IMR-90 (cell line): ENCODE measurements around the gene PLA2G2F. TPM values are rescaled to one million over a fixed set of nuclear protein-coding genes. Genes with fewer than 3 reads are reported as not detected.

Experiments
- ATAC-seq: fragments of 200-7000 bp; cut with Tn5 transposase; 2 replicates; pipeline ENCODE4 v1.9.1; 2020; ENCODE audit warnings: low read depth, mild to moderate bottlenecking, moderate library complexity
- BruUV-seq: library from RNA; stranded (reverse); fragments of 400-500 nt; replicated peaks from 2 replicates; lab custom pipeline; 2021; lab: Mats Ljungman, UMichigan
- CTCF ChIA-PET: fragments of 300-600 bp; formaldehyde crosslinking; extraction: SDS; loops from one replicate; lab custom pipeline; 2021; ENCODE audit warnings: antibody characterized with exemption; lab: Yijun Ruan, JAX
- POLR2A ChIA-PET: fragments of 300-600 bp; sonication (Branson Sonifier 250); formaldehyde crosslinking; loops from one replicate; lab custom pipeline; 2022; ENCODE audit warnings: antibody characterized with exemption; ENCODE audit not compliant: unreplicated experiment; lab: Charles Lee
- DNase-seq: peaks from one replicate; pipeline ENCODE4 v3.0.0; 2013
- H2AFZ ChIP-seq: replicated peaks from 2 replicates; pipeline ENCODE3; 2013; ENCODE audit warnings: low read length, mild to moderate bottlenecking; ENCODE audit not compliant: poor library complexity
- H2AK5ac ChIP-seq: 2 replicates; pipeline ENCODE4 v1.6.1; 2013; ENCODE audit warnings: low read depth, low read length, inconsistent platforms
- H2AK9ac ChIP-seq: replicated peaks from 2 replicates; pipeline ENCODE3; 2013; ENCODE audit warnings: mild to moderate bottlenecking, low read depth, low read length, moderate library complexity; ENCODE audit not compliant: poor library complexity
- H2BK120ac ChIP-seq: 2 replicates; pipeline ENCODE4 v1.6.1; 2013; ENCODE audit warnings: low read depth, low read length, inconsistent platforms
- H2BK15ac ChIP-seq: 3 replicates; pipeline ENCODE4 v1.6.1; 2013; ENCODE audit warnings: low read depth, low read length, inconsistent platforms
- H2BK20ac ChIP-seq: 2 replicates; pipeline ENCODE4 v1.6.1; 2013; ENCODE audit warnings: low read depth, mild to moderate bottlenecking, inconsistent platforms, low read length, moderate library complexity
- H2BK5ac ChIP-seq: 2 replicates; pipeline ENCODE4 v1.6.1; 2013; ENCODE audit warnings: mild to moderate bottlenecking, low read depth, low read length, inconsistent platforms; ENCODE audit not compliant: poor library complexity, severe bottlenecking
- H3K14ac ChIP-seq: replicated peaks from 2 replicates; pipeline ENCODE4 v1.6.1; 2013; ENCODE audit warnings: low read depth, low read length, inconsistent platforms
- H3K18ac ChIP-seq: 2 replicates; pipeline ENCODE4 v1.6.1; 2013; ENCODE audit warnings: low read depth, low read length, control low read depth
- H3K23ac ChIP-seq: 2 replicates; pipeline ENCODE4 v1.6.1; 2013; ENCODE audit warnings: low read depth, low read length, inconsistent platforms
- H3K27ac ChIP-seq: 2 replicates; pipeline ENCODE4 v1.5.1; 2013; ENCODE audit warnings: mild to moderate bottlenecking, control low read depth, low read length; ENCODE audit not compliant: insufficient read depth
- H3K27me3 ChIP-seq: 2 replicates; pipeline ENCODE4 v1.6.1; 2013; ENCODE audit warnings: low read length; ENCODE audit not compliant: control insufficient read depth, insufficient read depth
- H3K36me3 ChIP-seq: 2 replicates; pipeline ENCODE4 v1.6.1; 2013; ENCODE audit warnings: low read length, mixed read lengths; ENCODE audit not compliant: control insufficient read depth, insufficient read depth
- H3K4ac ChIP-seq: 2 replicates; pipeline ENCODE4 v1.6.1; 2013; ENCODE audit warnings: low read depth, low read length, inconsistent platforms
- H3K4me1 ChIP-seq: 2 replicates; pipeline ENCODE4 v1.6.1; 2013; ENCODE audit warnings: low read length, mixed read lengths; ENCODE audit not compliant: control insufficient read depth, insufficient read depth
- H3K4me2 ChIP-seq: 2 replicates; pipeline ENCODE4 v1.6.1; 2013; ENCODE audit warnings: low read depth, mild to moderate bottlenecking, control low read depth, low read length, moderate library complexity
- H3K4me3 ChIP-seq: 2 replicates; pipeline ENCODE4 v1.5.1; 2013; ENCODE audit warnings: low read depth, mild to moderate bottlenecking, control low read depth, low read length, moderate library complexity; ENCODE audit not compliant: insufficient read depth
- H3K56ac ChIP-seq: 2 replicates; pipeline ENCODE4 v1.6.1; 2013; ENCODE audit warnings: low read length, inconsistent platforms; ENCODE audit not compliant: insufficient read depth; ENCODE audit errors: extremely low read depth
- H3K79me1 ChIP-seq, 2 experiments: 2 replicates each; pipeline ENCODE4 v1.6.1; 2013; ENCODE audit warnings: low read length in 2 of 2, inconsistent platforms in 1 of 2, low read depth in 1 of 2
- H3K9ac ChIP-seq: 2 replicates; pipeline ENCODE4 v1.6.1; 2013; ENCODE audit warnings: low read depth, low read length, control low read depth
- H3K9me1 ChIP-seq: 2 replicates; pipeline ENCODE4 v1.6.1; 2013; ENCODE audit warnings: low read length, inconsistent platforms; ENCODE audit not compliant: insufficient read depth
- H3K9me3 ChIP-seq: 2 replicates; pipeline ENCODE4 v1.6.1; 2013; ENCODE audit warnings: low read length; ENCODE audit not compliant: control insufficient read depth, insufficient read depth
- H4K20me1 ChIP-seq: 2 replicates; pipeline ENCODE4 v1.6.1; 2013; ENCODE audit warnings: low read length, inconsistent platforms; ENCODE audit not compliant: insufficient read depth
- H4K5ac ChIP-seq: 2 replicates; pipeline ENCODE4 v1.6.1; 2013; ENCODE audit warnings: mild to moderate bottlenecking, low read depth, low read length, control low read depth
- H4K8ac ChIP-seq, 2 experiments: 2 replicates each; pipeline ENCODE4 v1.6.1; 2013; ENCODE audit warnings: low read depth in 2 of 2, low read length in 2 of 2, control low read depth in 1 of 2, inconsistent platforms in 1 of 2
- H4K91ac ChIP-seq: 2 replicates; pipeline ENCODE4 v1.6.1; 2013; ENCODE audit warnings: low read depth, low read length, inconsistent platforms; ENCODE audit not compliant: insufficient read depth
- BHLHE40 ChIP-seq: fragments of 150-350 bp; IDR thresholded peaks from 2 replicates; pipeline ENCODE4 v1.6.1; 2016; ENCODE audit warnings: mild to moderate bottlenecking, low read depth, low read length
- CEBPB ChIP-seq: IDR thresholded peaks from 2 replicates; pipeline ENCODE4 v1.6.1; 2012; ENCODE audit warnings: low read depth, low read length, improper control_type of control experiment
- MAFK ChIP-seq: IDR thresholded peaks from 2 replicates; pipeline ENCODE4 v1.6.1; 2012; ENCODE audit warnings: low read depth, low read length, improper control_type of control experiment
- MAZ ChIP-seq: IDR thresholded peaks from 2 replicates; pipeline ENCODE4 v1.6.1; 2012; ENCODE audit warnings: low read depth, mild to moderate bottlenecking, low read length, improper control_type of control experiment, moderate library complexity, borderline replicate concordance
- MXI1 ChIP-seq: IDR thresholded peaks from 2 replicates; pipeline ENCODE4 v1.6.1; 2012; ENCODE audit warnings: low read depth, mild to moderate bottlenecking, low read length, moderate library complexity, borderline replicate concordance
- RFX5 ChIP-seq: IDR thresholded peaks from 2 replicates; pipeline ENCODE4 v1.8.0; 2012; ENCODE audit warnings: low read depth, mild to moderate bottlenecking, low read length, moderate library complexity
- WGBS, 2 experiments: methylation state at CpG; one replicate each; pipeline versions ENCODE4 v1.1.5 to v1.1.7; 2013; ENCODE audit warnings: missing lambda C conversion rate in 2 of 2; ENCODE audit not compliant: insufficient read length in 1 of 2; ENCODE audit errors: extremely low coverage in 2 of 2; 5-methylcytosine and 5-hydroxymethylcytosine counted together
- dilution Hi-C: fragments of 300-500 bp; cut with HindIII; formaldehyde crosslinking; loops from one replicate; pipeline ENCODE4 v1.14.3; 2018; ENCODE audit warnings: low sequenced_read_pairs; ENCODE audit not compliant: unreplicated experiment
- in situ Hi-C: fragments of 300-500 bp; cut with MboI; formaldehyde crosslinking; loops from 3 replicates; pipeline ENCODE4 v1.14.3; 2019; ENCODE audit warnings: low sequenced_read_pairs, inconsistent platforms, mixed read lengths
- intact Hi-C: fragments of 100-400 bp; cut with micrococcal nuclease; formaldehyde crosslinking; loops from 2 replicates; pipeline ENCODE4 v1.10.0; 2022
- polyA plus RNA-seq, 3 experiments: library from polyadenylated mRNA; depleted of rRNA; stranded (reverse); fragments of >200 nt; gene quantifications; 2 replicates each; pipeline ENCODE4 v1.2.3, GENCODE V29; 2012; ENCODE audit warnings: low replicate concordance in 1 of 3
- total RNA-seq: library from RNA; depleted of rRNA; stranded (reverse); fragments of >200 nt; gene quantifications from 2 replicates; pipeline ENCODE4 v1.2.3, GENCODE V29; 2012
- TF ChIP-seq, protein P1 (sequence below): fragments of 150-350 bp; IDR thresholded peaks from 2 replicates; pipeline ENCODE4 v1.6.1; 2016; ENCODE audit warnings: low read depth, mild to moderate bottlenecking, low read length, moderate library complexity, borderline replicate concordance

PLA2G2F gene
- total and polyA plus RNA-seq, 2 of the 4 experiments (the other 2 are of a cell fraction): not detected

GRCh38 chr1:20150326-20150705, 11.2 kb downstream of the PLA2G2F start:
- H3K4me3 ChIP-seq: no peak overlapping the region
- no peak overlapping the region for H2BK120ac ChIP-seq
- H2AK9ac ChIP-seq: no peak overlapping the region
- H4K20me1 ChIP-seq: no peaks in the 10 kb centered on the region; the same call in 1 of the 2 replicates
- TF ChIP-seq CEBPB (no peak), MAFK (no peak), MXI1 (no peak), MAZ (no peak), RFX5 (no peak), BHLHE40 (no peak)
- TF ChIP-seq, protein P1, sequence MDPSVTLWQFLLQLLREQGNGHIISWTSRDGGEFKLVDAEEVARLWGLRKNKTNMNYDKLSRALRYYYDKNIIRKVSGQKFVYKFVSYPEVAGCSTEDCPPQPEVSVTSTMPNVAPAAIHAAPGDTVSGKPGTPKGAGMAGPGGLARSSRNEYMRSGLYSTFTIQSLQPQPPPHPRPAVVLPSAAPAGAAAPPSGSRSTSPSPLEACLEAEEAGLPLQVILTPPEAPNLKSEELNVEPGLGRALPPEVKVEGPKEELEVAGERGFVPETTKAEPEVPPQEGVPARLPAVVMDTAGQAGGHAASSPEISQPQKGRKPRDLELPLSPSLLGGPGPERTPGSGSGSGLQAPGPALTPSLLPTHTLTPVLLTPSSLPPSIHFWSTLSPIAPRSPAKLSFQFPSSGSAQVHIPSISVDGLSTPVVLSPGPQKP: no peak
- ChIA-PET POLR2A (no interaction called here), CTCF (no interaction called here)
- no peak overlapping the region for H2BK20ac ChIP-seq
- H2AK5ac ChIP-seq: no peak overlapping the region
- peaks cover 15% of the 10 kb centered on the region for H3K27me3 ChIP-seq
- no peaks in the 10 kb centered on the region for H3K9me1 ChIP-seq
- no peak overlapping the region for H4K5ac ChIP-seq
- no peak overlapping the region for H3K9ac ChIP-seq
- WGBS, 2 experiments: 82% methylated on average over 5 of the region's 8 CpGs; no CpG with 5 or more reads in 1 of the 2 experiments
- in situ Hi-C loops: loop anchor here (5.0 kb wide), 1 partner anchor 233 kb away; no protein-coding TSS in a partner anchor
- no peak overlapping the region for H2AFZ ChIP-seq
- H3K23ac ChIP-seq: no peak overlapping the region
- no peak overlapping the region for H2BK5ac ChIP-seq
- H2BK15ac ChIP-seq: no peak overlapping the region
- DNase-seq: no peak
- intact Hi-C loops: loop anchor here (5.0 kb wide), 2 partner anchors 433 to 488 kb away; partner anchors contain the start of gene HTR6
- no peak overlapping the region for H3K4ac ChIP-seq
- H3K79me1 ChIP-seq: no peaks in the 10 kb centered on the region
- BruUV-seq: no TSS peak
- no peak overlapping the region for H3K4me2 ChIP-seq
- no peaks in the 10 kb centered on the region for H3K36me3 ChIP-seq
- H4K91ac ChIP-seq: no peak overlapping the region
- H4K8ac ChIP-seq: no peak overlapping the region
- no peak overlapping the region for H3K14ac ChIP-seq
- H3K18ac ChIP-seq: no peak overlapping the region
- dilution Hi-C loops: no loop called here
- no peak overlapping the region for H3K27ac ChIP-seq
- H3K4me1 ChIP-seq: peaks cover 3% of the 10 kb centered on the region; the same call in 1 of the 2 replicates
- H3K56ac ChIP-seq: no peak overlapping the region
- ATAC-seq: no peak
- H3K9me3 ChIP-seq: no peaks in the 10 kb centered on the region
